Testis (tissue), 2 donors: ENCODE data around the gene HSF2BP.

Experiments
- CTCF ChIP-seq, 3 experiments: fragments of 450-650 bp in 2 of 3; fragments of 200-600 bp in 1 of 3; sonication (generic) in 1 of 3; IDR thresholded peaks; one replicate each; pipeline ENCODE4 v1.5.1; 2016 to 2019; ENCODE audit warnings: antibody characterized with exemption in 3 of 3, mild to moderate bottlenecking in 2 of 3, moderate library complexity in 1 of 3
- POLR2A ChIP-seq: fragments of 450-650 bp; IDR thresholded peaks from one replicate; pipeline ENCODE4 v1.6.1; 2017; ENCODE audit warnings: antibody characterized with exemption, mild to moderate bottlenecking, moderate library complexity

- TF ChIP-seq POLR2A (no peak), CTCF (IDR thresholded peaks at IDR 0.05) (no peak)
Measured at GRCh38 chr21:43684424-43684823, 25.1 kb upstream of the HSF2BP start.
